GM21367 (cell line): ENCODE results near the gene CYP46A1.

Experiments used
- ATAC-seq: cut with Tn5 transposase; IDR thresholded peaks from one replicate; pipeline ENCODE4 v1.9.1; 2021; ENCODE audit not compliant: unreplicated experiment

CYP46A1 gene

GRCh38 chr14:99774556-99775307 is 90.6 kb downstream of the CYP46A1 start:
- no peak for ATAC-seq

- no peak for ATAC-seq
Observed at GRCh38 chr14:99775351-99775750, 91.3 kb downstream of the CYP46A1 start.
